Stimulated activated CD4-positive, alpha-beta T cell treated with anti-CD3 and anti-CD28 coated beads, Interleukin-1b, Interleukin-23, amount 100 ng/mL, for 48 hours (primary cell): Measurements from ENCODE around the gene FAT4.

Experiments used
- DNase-seq: peaks from one replicate; pipeline ENCODE4 v3.0.0-alpha.2; 2020

The FAT4 gene, protein sequence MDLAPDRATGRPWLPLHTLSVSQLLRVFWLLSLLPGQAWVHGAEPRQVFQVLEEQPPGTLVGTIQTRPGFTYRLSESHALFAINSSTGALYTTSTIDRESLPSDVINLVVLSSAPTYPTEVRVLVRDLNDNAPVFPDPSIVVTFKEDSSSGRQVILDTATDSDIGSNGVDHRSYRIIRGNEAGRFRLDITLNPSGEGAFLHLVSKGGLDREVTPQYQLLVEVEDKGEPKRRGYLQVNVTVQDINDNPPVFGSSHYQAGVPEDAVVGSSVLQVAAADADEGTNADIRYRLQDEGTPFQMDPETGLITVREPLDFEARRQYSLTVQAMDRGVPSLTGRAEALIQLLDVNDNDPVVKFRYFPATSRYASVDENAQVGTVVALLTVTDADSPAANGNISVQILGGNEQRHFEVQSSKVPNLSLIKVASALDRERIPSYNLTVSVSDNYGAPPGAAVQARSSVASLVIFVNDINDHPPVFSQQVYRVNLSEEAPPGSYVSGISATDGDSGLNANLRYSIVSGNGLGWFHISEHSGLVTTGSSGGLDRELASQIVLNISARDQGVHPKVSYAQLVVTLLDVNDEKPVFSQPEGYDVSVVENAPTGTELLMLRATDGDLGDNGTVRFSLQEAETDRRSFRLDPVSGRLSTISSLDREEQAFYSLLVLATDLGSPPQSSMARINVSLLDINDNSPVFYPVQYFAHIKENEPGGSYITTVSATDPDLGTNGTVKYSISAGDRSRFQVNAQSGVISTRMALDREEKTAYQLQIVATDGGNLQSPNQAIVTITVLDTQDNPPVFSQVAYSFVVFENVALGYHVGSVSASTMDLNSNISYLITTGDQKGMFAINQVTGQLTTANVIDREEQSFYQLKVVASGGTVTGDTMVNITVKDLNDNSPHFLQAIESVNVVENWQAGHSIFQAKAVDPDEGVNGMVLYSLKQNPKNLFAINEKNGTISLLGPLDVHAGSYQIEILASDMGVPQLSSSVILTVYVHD (N-terminal part only)

DNA sequence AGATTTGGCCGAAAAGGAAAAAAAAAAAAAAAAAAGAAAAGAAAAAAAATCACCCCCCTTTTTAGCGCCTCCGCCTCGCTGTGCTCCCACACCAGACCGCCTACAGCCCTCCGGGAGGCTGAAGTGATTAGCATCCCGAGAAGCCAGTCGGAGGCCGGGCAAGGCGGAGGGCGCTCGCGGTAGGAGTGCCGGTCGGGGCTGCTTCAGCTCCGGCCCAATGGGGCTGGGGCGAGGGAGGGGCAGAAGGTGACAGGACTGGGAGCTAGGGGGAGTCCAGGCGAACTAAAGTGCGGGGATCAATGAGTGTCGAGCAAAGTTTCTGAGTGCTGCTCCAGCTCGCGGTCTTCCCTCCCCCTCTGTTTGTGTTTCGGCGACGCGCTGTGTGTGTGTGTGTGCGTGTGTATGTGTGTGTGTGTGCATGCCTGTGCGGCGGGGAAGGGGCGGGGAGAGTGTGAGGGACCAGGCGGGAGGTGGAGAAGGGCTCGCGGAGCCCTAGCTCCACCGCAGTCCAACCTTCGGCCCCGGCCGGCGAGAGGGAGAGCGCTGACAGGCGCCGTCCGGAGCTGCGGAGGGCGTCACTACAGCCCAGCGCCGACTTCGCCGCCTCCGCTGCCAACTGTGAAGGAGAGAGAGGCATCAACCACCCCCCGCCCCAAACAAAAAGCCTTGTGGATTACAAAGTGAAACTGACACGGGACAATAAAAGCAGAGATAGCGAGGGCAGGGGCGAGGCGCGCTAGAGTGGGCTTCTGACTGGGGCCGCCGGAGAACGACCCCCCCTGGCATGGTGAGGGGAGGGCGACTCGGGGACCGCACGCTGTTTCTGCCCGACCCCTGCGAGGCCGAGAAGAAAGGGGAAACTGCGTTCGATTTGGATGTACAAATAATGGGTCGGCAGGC is at the start of gene FAT4:
FAT4 (plus strand) TSS at position 280 of the 900 bp plus-strand sequence. CDS start 1,457 bp downstream, outside the sequence.
- peak; percentile 40 for DNase-seq

DNA sequence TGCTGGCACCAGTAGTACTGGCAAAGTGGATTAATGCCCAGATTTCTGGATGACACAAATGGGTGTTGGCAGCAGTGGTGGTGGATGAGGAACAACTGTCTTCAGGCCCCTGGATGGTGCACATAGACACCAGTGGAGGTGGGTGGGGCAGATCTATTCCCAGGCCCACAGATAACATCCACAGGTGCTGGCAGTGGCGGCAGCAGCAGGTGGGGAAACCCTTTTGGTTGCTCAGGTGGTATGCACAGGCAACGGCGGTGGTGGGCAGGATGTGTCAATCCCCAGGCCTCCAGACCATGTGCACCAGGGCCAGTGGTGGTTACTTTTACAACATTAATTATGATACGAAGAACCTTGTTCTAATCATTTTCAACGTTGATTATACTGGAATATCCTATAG is 48.9 kb upstream of the FAT4 start:
- no peak for DNase-seq

DNA sequence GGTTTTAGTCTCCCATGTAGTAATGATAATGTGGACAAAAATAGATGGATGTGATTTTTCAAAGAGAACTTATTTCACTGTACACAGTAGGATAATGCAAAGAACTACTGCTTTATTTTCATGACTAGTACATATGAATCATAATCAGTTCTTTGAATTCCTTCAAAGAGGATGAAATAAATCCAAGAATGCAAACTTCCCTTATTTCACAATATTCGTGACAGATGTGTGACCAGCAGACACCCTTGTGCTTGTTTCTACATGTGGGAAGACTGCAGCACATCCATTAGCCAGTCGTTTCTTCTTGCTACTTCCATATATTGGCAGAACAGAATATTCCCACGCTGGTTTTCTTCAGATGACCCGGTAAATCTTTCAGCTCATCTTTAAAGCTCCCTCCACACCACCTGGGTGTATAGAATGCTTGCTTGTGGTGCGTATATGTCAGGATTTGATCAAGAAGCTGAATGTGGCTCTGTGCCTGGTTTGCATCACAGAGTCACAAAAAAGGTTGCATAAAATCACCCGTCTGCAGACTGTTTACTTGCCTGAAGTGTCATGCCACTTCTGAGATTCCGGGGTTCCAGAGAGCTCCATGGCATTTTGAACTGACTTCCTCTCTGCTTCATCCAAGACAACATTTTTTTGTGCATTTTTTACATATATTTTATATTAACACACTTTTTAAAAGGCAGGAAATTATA is 47.7 kb upstream of the FAT4 start:
- no peak for DNase-seq

DNA sequence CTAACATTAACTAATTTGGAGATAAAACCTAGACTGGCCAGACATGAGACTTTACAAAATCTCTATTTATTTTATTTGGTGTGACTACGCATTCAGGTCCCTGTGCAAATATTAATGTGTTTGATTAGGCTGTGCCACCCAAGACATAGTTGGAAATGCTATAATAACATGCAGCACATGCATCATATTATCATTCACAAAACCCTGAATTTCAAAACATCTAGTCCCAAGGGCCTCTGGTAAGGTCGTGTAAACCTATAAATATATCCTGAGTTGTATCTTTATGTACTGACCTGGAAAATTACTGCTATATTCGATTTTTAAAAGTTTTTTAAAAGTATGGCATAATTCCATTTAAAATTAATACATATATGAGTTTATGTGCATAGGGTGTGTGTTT is 47.1 kb upstream of the FAT4 start:
- DNase-seq: no peak

DNA sequence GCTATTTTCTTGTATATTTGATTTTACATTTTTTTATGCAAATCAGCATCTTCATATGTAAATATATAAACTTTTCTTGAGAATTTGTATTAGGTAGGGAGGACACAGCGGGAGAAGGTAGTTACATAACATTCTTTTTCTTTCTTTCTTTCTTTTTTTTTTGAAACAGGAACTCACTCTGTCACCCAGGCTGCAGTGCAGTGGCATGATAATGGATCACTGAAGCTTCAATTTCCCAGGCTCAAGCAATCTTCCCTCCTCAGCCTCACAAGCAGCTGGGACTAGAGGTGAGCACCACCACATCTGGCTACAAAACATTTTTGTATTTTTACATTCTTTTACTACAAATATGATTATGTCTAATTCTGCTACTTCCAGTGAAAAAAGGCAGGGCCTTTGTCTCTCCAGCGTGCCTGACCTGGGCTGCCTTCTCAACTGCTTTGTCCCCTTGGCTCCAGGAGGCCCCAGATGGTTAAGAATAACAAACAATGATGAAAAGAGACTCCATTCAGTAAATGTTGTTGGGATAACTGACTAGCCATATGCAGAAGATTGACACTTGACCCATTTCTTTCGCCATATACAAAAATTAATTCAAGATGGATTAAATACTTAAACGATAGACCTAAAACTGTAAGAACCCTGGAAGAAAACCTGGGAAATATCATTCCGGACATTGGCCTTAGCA is 46.5 kb upstream of the FAT4 start:
- DNase-seq: no peak

DNA sequence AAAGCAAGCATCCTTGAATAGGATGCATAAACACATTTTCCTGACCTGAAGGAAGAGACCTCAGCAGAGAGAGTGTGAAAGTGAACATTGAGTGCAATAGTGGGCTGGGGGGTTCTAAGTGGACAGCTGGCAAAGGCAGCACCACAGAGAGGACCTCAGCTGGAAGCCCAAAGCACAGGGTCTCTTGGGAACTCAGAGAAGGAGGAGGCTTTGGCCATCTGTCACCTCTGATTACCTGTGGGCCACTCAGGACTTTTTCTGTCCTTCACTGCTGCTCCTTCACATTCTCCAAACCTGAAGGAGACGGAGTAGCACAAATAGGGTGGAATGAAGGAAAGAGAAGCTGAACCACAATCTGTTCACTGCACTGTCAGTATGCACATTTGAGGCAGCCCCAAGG is 37.9 kb upstream of the FAT4 start:
- DNase-seq: no peak

DNA sequence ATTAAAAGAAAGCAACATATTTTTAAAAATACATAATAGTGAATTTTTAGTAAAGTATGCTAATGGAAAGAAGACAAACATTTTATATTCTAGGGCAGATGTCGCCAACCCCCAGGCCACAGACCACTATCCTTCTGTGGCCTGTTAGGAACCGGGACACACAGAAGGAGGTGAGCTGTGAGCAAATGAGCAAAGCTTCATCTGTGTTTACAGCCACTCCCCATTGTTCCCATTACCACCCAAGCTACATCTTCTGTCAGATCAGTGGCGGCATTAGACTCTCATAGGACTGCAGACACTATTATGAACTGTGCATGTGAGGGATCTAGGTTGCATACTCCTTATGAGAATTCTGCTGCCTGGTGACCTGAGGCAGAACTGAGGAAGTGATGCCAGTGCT is 37.0 kb upstream of the FAT4 start:
- no peak for DNase-seq

DNA sequence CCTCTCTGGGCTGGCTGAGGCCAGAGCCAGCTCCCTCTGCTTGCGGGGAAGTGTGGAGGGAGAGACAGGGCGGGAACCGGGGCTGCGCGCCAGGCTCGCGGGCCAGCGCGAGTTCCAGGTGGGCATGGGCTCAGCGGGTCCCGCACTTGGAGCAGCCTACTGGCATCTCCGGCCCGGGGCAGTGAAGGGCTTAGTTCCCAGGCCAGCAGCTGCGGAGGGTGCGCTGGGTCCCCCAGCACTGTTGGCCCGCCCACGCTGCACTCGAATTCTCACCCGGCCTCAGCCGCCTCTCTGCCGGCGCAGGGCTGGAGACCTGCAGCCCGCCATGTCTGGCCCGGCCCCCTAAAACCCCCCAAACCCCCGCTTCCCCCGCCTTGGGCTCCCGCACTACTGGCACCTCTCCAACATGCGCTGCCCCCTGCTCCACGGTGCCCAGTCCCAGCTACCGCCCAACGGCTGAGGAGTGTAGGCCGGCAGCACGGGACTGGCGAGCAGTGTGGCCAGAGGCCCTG is 33.8 kb upstream of the FAT4 start:
- no peak for DNase-seq

DNA sequence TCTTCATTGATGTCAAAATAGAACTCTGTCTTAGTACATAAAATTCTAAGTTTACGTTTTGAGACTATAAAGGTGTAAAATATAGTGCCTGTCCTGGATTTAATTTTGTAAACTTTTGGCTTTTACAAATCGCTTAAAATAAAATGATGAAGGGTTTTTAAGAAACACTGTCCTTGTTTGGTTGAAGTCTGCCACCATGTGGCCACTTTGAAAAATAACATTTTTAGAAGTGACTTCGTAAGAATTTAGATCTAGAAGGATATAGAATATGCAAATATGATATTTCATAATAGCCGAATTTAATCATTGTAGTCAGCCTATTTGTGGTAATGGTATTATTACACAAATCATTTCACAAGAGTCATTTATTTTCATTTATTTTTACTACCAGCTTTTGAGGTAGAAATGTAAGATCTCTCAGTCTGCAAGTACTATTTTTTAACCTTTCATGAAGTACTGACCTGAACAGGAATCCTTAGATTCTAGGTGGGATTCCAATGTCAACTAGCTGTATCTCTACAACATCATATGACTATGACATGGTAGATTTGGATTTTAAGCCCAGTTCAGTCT is 31.0 kb upstream of the FAT4 start:
- DNase-seq: no peak

DNA sequence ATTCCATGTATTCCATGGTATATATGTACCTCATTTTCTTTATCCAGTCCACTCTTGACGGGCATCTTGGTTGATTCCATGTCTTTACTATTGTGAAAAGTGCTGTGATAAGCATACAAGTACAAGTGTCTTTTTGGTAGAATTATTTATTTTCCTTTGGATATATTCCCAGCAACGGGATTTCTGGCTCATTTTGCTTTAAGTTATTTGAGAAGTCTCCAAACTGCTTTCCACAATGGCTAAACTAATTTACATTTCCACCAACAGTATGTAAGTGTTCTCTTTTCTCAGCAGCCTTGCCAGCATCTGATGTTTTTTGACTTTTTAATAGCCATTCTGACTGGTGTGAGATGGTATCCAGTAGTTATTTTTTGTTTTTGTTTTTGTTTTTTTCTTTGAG is 17.6 kb upstream of the FAT4 start:
- no peak for DNase-seq

DNA sequence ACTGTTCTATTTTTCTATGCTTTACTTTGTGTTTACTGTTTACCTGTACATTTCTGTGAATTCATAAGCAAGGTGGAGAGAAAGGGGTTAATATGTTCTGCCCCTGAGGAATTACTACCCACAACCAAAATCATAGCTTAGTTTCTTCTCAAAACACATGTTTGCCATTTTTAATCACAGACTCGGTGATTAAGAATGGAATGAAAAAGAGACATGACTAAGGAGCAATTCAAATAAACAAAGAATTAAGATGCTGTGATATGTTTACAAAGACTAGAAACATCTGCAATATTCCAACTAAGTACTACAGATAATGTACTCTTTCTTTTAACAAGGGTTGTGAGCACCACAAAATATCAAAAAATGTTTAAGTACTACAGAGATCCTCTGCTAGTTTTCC is 11.7 kb upstream of the FAT4 start:
- no peak for DNase-seq

DNA sequence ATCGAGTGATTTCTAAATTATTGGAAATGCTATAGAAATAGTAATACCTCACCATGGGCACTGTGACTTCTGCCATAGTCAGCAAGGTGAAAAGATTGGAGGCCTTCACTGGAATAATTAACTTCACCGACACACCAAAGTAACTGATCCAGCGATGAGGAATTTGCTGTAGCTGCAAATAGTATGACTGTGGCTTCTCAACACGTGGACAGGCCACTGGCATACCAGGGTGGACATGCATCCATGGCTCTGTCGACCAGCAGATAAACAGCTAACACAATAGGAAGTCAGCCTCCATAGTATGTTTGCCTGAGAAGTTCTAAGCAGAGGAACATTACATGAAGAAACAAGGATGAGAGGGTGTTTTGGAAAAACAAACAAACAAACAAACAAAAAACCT is 10.9 kb upstream of the FAT4 start:
- no peak for DNase-seq

DNA sequence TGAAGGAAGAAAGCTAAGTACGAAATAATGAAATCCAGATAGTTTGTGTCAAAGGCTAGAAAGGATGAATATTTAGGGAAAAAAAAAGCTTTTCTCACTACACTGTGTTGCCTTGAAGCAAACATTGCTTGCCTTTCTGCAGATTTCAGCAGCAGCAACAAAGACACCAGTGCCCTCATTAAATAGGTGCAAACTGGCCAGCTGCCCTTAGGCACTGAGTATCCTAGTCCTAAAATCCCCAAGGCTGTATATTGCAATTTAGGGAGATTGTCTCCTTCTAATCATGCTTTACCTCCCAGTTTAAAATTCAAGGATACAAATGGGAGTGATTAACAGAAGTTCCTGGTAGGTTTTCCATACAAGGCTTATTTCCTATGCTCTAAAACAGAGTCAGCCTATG is 8.6 kb upstream of the FAT4 start:
- DNase-seq: no peak

DNA sequence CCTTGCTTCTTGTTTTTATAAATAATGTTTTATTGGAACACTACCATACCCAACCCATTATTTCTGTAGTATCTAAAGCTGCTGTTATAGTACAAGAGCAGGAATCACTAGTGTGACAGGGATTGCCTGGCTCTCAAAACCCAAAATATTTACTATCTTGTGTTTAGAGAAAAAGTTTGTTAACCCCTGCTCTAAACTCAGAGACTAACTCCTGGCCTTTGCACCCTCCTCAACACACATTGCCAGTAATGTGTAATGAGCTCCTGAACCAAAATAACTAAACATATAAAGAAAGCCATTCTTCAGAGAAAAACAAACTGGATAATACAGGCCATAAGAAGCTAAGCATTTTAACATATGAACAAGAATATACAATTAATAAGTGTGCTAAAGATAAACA is 8.2 kb upstream of the FAT4 start:
- no peak for DNase-seq

DNA sequence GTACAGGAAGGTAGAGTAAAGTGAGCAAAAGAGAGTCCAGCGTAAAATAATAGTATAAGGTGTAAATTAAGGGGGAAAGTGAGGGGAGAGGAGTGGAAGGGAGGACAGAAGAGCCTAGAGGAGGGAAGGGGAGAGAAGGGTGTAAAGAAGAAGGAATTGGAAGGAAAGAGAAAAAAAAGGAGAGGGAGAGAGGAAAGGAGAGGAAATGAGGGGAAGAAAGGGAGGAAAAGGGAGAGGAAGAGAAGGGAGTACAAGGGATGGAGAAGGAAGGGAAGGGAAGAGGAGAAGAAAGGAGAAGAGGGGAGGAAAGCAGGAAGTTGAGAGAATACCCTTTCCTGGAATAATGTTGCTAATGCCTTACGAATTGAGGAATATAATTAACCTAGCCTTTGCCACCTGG is 3.3 kb upstream of the FAT4 start:
- no peak for DNase-seq

DNA sequence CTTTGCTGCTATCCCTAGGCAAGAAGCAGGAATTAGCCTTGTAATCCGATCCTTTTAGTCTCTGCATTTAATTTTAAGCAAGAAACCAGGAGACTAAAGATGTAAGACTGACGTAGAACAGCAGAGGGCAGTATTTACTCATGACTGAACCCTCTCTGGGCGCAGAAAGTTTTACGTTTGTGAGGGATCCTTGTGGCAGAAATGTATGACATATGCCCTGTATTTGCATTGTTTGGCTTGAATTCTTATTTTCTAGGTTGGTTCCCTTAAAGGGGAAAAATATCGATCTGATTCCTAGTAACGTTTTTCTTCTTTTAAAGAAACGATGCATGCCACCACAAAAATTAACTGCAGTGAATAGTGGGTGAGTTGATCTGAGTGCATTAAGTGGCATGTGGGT is 1.3 kb upstream of the FAT4 start:
- DNase-seq: peak; percentile 11

DNA sequence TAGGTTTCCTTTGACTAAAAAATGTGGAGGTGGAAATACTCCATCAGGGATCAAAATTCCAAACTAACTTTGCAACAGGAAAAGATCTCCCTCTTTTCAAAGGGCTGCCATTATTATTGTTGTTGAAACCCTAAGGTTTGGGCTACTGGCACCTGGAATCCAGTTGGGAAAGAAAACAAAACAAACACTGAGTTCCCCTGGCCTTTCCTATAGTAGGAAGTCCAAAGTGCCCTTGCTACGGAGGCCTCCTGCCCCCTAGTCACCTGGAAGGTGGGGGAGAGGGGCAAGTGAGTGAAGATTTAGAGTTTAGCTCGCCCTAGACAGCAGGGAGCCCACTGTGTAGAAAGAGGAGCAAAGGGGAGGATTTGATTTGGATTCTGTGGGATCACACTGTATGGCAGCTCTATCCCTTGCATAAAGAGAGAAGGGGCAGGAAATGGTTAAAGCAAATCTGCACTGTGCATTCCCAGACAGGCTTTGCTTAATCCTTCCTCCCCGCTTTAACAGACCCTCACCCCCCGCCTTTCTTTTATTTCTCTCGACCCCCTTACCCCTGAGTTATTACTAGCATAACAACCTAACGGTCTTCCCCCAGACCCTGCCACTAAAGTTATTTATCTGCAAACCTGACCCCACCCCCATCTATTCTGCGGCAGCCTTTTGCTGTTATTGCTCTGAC is 627 bp upstream of the FAT4 start:
- no peak for DNase-seq

DNA sequence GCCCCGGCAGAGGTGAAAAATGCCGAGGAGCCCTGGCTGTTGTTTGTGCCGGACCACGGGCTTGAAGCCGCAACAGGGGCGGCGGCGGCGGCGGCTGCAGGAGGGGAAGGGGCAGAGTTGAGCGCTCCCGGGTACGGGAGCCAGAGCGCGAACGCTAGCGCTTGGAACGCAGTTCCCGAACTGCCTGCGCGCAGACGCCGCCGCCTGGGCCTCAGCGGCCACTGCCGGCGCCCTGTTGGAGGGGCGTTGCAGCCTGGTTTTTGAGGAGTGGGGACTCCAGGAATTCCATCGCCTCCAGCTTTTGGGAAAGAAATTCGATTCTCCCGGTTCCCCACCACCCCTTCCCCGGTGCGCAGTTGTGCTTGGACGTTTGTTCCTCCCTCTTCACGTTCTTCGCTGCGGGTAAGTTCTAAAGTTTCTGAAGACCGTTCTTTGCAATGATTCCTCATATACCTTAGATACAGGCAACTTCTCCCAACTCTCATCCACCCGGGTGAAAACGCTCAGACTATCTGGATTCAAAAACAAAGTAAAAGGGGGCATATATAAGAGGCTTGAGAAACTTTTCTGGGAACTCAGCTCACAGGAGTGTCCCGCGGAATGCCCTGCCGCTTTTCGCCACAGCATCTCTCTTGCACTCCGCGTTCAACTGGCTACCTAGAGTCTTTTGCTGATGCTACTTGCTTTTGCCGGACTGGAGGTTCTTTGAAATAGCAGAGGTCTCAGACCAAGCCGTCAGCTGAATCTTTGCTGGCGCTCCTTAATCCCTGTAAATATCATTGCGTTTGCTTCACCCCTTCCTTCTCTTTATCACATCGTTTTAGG is 1.0 kb downstream of the FAT4 start:
- DNase-seq: no peak

DNA sequence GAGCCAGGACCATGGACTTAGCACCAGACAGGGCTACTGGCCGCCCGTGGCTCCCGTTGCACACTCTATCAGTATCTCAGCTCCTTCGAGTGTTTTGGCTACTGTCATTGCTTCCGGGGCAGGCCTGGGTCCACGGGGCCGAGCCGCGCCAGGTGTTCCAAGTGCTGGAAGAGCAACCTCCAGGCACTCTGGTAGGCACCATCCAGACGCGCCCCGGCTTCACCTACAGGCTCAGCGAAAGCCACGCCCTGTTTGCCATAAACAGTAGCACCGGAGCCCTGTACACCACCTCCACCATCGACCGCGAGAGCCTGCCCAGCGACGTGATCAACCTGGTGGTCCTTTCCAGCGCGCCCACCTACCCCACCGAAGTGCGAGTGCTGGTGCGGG is 1.6 kb downstream of the FAT4 start:
- DNase-seq: no peak
